HepG2 (cell line): Measurements from ENCODE around the gene AFDN. TPM values are rescaled to one million over a fixed set of nuclear protein-coding genes. Genes with fewer than 3 reads are reported as not detected.

Experiments used
- ATAC-seq: fragments of 200-7000 bp; cut with Tn5 transposase; 3 replicates; pipeline ENCODE4 v1.9.1; 2020; ENCODE audit warnings: mild to moderate bottlenecking, moderate library complexity
- BruUV-seq: library from RNA; stranded (reverse); fragments of 400-500 nt; replicated peaks from 2 replicates; lab custom pipeline; 2021; lab: Mats Ljungman, UMichigan
- CTCF ChIA-PET: fragments of 300-600 bp; formaldehyde crosslinking; extraction: SDS; loops from one replicate; lab custom pipeline; 2021; ENCODE audit warnings: low total read pairs, inconsistent platforms, low intra/inter-chr PET ratio; lab: Yijun Ruan, JAX
- POLR2A ChIA-PET: fragments of 350-600 bp; sonication (Branson Sonifier 250); formaldehyde crosslinking; loops from one replicate; lab custom pipeline; 2020; ENCODE audit warnings: antibody characterized with exemption, inconsistent platforms; lab: Yijun Ruan, JAX
- DNase-seq: peaks from one replicate; pipeline ENCODE4 v3.0.0-alpha.2; 2015; ENCODE audit warnings: low spot score
- FAIRE-seq: peaks from 3 replicates; lab custom pipeline; 2011; peaks lifted over from hg19 to GRCh38; lab: Jason Lieb, UNC
- H2AFZ ChIP-seq: one replicate; pipeline ENCODE4 v1.6.1; 2011; ENCODE audit warnings: low read length, inconsistent platforms
- H3K27ac ChIP-seq: fragments of 300-600 bp; 3 replicates; pipeline ENCODE4 v1.8.0; 2011; ENCODE audit warnings: mixed run types, mild to moderate bottlenecking, mixed read lengths, low read length, inconsistent platforms; ENCODE audit not compliant: insufficient read depth; ENCODE audit errors: extremely low read length
- H3K27me3 ChIP-seq, 2 experiments: fragments of 200-600 bp in 1 of 2; 2 replicates in 1 of 2; 3 replicates in 1 of 2; pipeline versions ENCODE4 v1.6.0 to v1.8.0; 2011; ENCODE audit warnings: low read length in 2 of 2, mild to moderate bottlenecking in 2 of 2, moderate library complexity in 2 of 2, inconsistent platforms in 1 of 2; ENCODE audit not compliant: insufficient read depth in 2 of 2, control insufficient read depth in 1 of 2
- H3K36me3 ChIP-seq, 2 experiments: fragments of 200-600 bp in 1 of 2; replicated peaks in 1 of 2; 2 replicates in 1 of 2; 3 replicates in 1 of 2; pipeline versions ENCODE4 v1.5.1 to v1.8.0; 2011; ENCODE audit warnings: low read length in 2 of 2, inconsistent platforms in 1 of 2; ENCODE audit not compliant: insufficient read depth in 2 of 2, control insufficient read depth in 1 of 2
- H3K4me1 ChIP-seq: 2 replicates; pipeline ENCODE4 v1.5.1; 2012; ENCODE audit warnings: low read length, inconsistent platforms; ENCODE audit not compliant: insufficient read depth
- H3K4me2 ChIP-seq: 2 replicates; pipeline ENCODE4 v1.6.0; 2011; ENCODE audit warnings: low read depth, low read length, inconsistent platforms
- H3K4me3 ChIP-seq, 3 experiments: fragments of 200-600 bp in 1 of 3; sonication (generic), shearing (Covaris generic) in 1 of 3; replicated peaks in 1 of 3; 2 replicates each; pipeline ENCODE4 v1.5.1; 2011 to 2016; ENCODE audit warnings: low read length in 3 of 3, inconsistent platforms in 2 of 3, low read depth in 2 of 3, mild to moderate bottlenecking in 2 of 3, control low read depth in 1 of 3, mixed read lengths in 1 of 3; ENCODE audit not compliant: insufficient read depth in 1 of 3
- H3K79me2 ChIP-seq: one replicate; pipeline ENCODE4 v1.6.1; 2011; ENCODE audit warnings: low read length, inconsistent platforms; ENCODE audit not compliant: insufficient read depth
- H3K9ac ChIP-seq: 2 replicates; pipeline ENCODE4 v1.6.0; 2011; ENCODE audit warnings: mild to moderate bottlenecking, low read depth, low read length, inconsistent platforms; ENCODE audit not compliant: insufficient read depth
- H3K9me3 ChIP-seq: 2 replicates; pipeline ENCODE4 v1.5.1; 2012; ENCODE audit warnings: mild to moderate bottlenecking, low read length
- H4K20me1 ChIP-seq: 2 replicates; pipeline ENCODE4 v1.6.0; 2011; ENCODE audit warnings: inconsistent platforms, mild to moderate bottlenecking, low read length, moderate library complexity; ENCODE audit not compliant: insufficient read depth
- CREM ChIP-seq, 2 experiments: sonication (generic) in 1 of 2; formaldehyde crosslinking in 1 of 2; IDR thresholded peaks; 2 replicates each; pipeline versions ENCODE4 v1.4.0 to v1.6.1; 2016 to 2020; ENCODE audit warnings: antibody characterized with exemption in 1 of 2, mild to moderate bottlenecking in 1 of 2, missing genetic modification reagents in 1 of 2
- GPN1 ChIP-seq: sonication (generic); formaldehyde crosslinking; IDR thresholded peaks from 2 replicates; pipeline ENCODE4 v1.5.1; 2020; ENCODE audit warnings: missing genetic modification reagents, borderline replicate concordance
- MEIS2 ChIP-seq: sonication (generic); formaldehyde crosslinking; IDR thresholded peaks from 2 replicates; pipeline ENCODE4 v1.9.0; 2021; ENCODE audit warnings: mild to moderate bottlenecking, missing genetic modification reagents
- PLSCR1 ChIP-seq: sonication (generic); formaldehyde crosslinking; IDR thresholded peaks from 2 replicates; pipeline ENCODE4 v1.5.0; 2020; ENCODE audit warnings: missing genetic modification reagents, mild to moderate bottlenecking, borderline replicate concordance
- STAT5B ChIP-seq: sonication (generic); formaldehyde crosslinking; IDR thresholded peaks from 2 replicates; pipeline ENCODE4 v1.4.0; 2020; ENCODE audit warnings: missing genetic modification reagents
- TEAD3 ChIP-seq: optimal IDR thresholded peaks from 2 replicates; pipeline ENCODE3; 2016; ENCODE audit warnings: borderline replicate concordance
- ZBTB44 ChIP-seq: sonication (generic); formaldehyde crosslinking; IDR thresholded peaks from 2 replicates; pipeline ENCODE4 v1.4.0; 2020; ENCODE audit warnings: missing genetic modification reagents
- ZNF143 ChIP-seq: sonication (generic); formaldehyde crosslinking; IDR thresholded peaks from 2 replicates; pipeline ENCODE4 v1.4.0; 2020; ENCODE audit warnings: missing genetic modification reagents
- ZNF382 ChIP-seq: sonication (generic); formaldehyde crosslinking; IDR thresholded peaks from 2 replicates; pipeline ENCODE4 v1.5.0; 2020; ENCODE audit warnings: missing genetic modification reagents, mild to moderate bottlenecking, borderline replicate concordance
- ZNF788 ChIP-seq: sonication (generic); formaldehyde crosslinking; IDR thresholded peaks from 2 replicates; pipeline ENCODE4 v1.5.0; 2020; ENCODE audit warnings: mild to moderate bottlenecking, missing genetic modification reagents, borderline replicate concordance
- WGBS: methylation state at CpG from one replicate; pipeline ENCODE4 v1.1.6; 2017; ENCODE audit warnings: low lambda C conversion rate; 5-methylcytosine and 5-hydroxymethylcytosine counted together
- in situ Hi-C: cut with HindIII; loops from 2 replicates; pipeline ENCODE4 v1.10.0; 2017; ENCODE audit warnings: low pct_unique_long_range_greater_than_20kb; ENCODE audit not compliant: extremely low pct_ligation_motif_present
- intact Hi-C: fragments of 100-400 bp; cut with micrococcal nuclease; formaldehyde crosslinking; loops from one replicate; pipeline ENCODE4 v1.10.0; 2022; ENCODE audit not compliant: unreplicated experiment
- polyA plus RNA-seq, 8 experiments: library from polyadenylated mRNA; depleted of rRNA in 3 of 8; stranded (reverse) in 7 of 8; unstranded in 1 of 8; fragments of >200 nt; fragmentation: Illumina TruSeq in 4 of 8; extraction: Trizol in 4 of 8; gene quantifications; 2 replicates each; pipeline versions ENCODE4 v1.2.1 to v1.2.3, GENCODE V29; 2011 to 2016; ENCODE audit warnings: low read depth in 4 of 8, missing spikeins in 1 of 8, mixed read lengths in 1 of 8; ENCODE audit not compliant: insufficient read depth in 1 of 8
- total RNA-seq, 5 experiments: library from RNA; depleted of rRNA; stranded (reverse); fragments of >200 nt; fragmentation: Illumina TruSeq; extraction: Trizol; gene quantifications; 2 replicates each; pipeline ENCODE4 v1.2.3, GENCODE V29; 2016; ENCODE audit warnings: low read depth in 1 of 5
- TF ChIP-seq, protein P1 (sequence below): sonication (generic); formaldehyde crosslinking; IDR thresholded peaks from 2 replicates; pipeline ENCODE4 v1.4.0; 2020; ENCODE audit warnings: missing genetic modification reagents; ENCODE audit errors: not compliant biosample characterization
- TF ChIP-seq, protein P2 (sequence below): sonication (generic); formaldehyde crosslinking; IDR thresholded peaks from 2 replicates; pipeline ENCODE4 v1.9.0; 2022; ENCODE audit warnings: missing genetic modification reagents, mild to moderate bottlenecking, borderline replicate concordance
- TF ChIP-seq, protein P3 (sequence below): sonication (generic); formaldehyde crosslinking; IDR thresholded peaks from 2 replicates; pipeline ENCODE4 v1.5.0; 2020; ENCODE audit warnings: mild to moderate bottlenecking, missing genetic modification reagents, moderate library complexity
- TF ChIP-seq, protein P4 (sequence below): sonication (generic); formaldehyde crosslinking; conservative IDR thresholded peaks from 2 replicates; pipeline ENCODE4 v1.8.1; 2023; ENCODE audit warnings: missing genetic modification reagents

The AFDN gene
- total and polyA plus RNA-seq, 2 of the 13 experiments (the other 11 are each of a cell fraction or from before 2014, with no cell fraction given), result 136 to 151 TPM

DNA sequence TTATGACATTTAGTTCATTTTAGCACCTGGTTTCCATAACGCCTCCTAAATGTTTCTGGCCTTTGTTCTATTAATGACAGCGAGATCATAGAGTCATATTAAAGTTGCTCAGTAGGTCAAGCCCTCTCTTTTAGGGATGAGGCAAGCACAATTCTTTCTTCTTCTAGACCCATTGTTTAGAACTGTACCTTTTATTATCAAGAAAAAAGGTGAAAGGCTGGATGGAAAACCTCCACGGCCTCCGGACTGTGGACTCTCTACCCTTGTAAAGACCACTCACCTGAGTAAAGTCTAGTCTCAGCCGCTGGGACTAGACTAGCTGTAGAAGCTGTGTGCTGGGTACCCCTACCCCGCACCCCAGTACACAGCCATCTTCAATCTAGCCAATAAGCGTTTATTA is 6.0 kb upstream of the AFDN start:
- ATAC-seq (no peak), FAIRE-seq (no peak), DNase-seq (no peak)
- no peak overlapping the region for H3K9ac ChIP-seq
- no peak overlapping the region for H3K4me2 ChIP-seq
- no peaks in the 10 kb centered on the region for H3K79me2 ChIP-seq
- H3K4me3 ChIP-seq, result no peak overlapping the region
- H3K27me3 ChIP-seq, result no peaks in the 10 kb centered on the region
- TF ChIP-seq GPN1 (CRISPR knock-in tag), result no peak
- no peak for TF ChIP-seq MEIS2 (CRISPR knock-in tag)
- TF ChIP-seq CREM (IDR thresholded peaks at IDR 0.05), result no peak
- no peak for TF ChIP-seq CREM (CRISPR knock-in tag; IDR thresholded peaks at IDR 0.05)
- TF ChIP-seq TEAD3 (CRISPR knock-in tag), result no peak
- TF ChIP-seq ZBTB44 (CRISPR knock-in tag), result no peak
- TF ChIP-seq ZNF143 (CRISPR knock-in tag), result no peak
- no peak for TF ChIP-seq ZNF788 (CRISPR knock-in tag)
- no peak for TF ChIP-seq ZNF382 (CRISPR knock-in tag)
- TF ChIP-seq PLSCR1 (CRISPR knock-in tag), result no peak
- TF ChIP-seq, protein P1, sequence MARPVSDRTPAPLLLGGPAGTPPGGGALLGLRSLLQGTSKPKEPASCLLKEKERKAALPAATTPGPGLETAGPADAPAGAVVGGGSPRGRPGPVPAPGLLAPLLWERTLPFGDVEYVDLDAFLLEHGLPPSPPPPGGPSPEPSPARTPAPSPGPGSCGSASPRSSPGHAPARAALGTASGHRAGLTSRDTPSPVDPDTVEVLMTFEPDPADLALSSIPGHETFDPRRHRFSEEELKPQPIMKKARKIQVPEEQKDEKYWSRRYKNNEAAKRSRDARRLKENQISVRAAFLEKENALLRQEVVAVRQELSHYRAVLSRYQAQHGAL (CRISPR knock-in tag), result no peak
- no peak for TF ChIP-seq STAT5B (CRISPR knock-in tag)
- TF ChIP-seq, protein P2, sequence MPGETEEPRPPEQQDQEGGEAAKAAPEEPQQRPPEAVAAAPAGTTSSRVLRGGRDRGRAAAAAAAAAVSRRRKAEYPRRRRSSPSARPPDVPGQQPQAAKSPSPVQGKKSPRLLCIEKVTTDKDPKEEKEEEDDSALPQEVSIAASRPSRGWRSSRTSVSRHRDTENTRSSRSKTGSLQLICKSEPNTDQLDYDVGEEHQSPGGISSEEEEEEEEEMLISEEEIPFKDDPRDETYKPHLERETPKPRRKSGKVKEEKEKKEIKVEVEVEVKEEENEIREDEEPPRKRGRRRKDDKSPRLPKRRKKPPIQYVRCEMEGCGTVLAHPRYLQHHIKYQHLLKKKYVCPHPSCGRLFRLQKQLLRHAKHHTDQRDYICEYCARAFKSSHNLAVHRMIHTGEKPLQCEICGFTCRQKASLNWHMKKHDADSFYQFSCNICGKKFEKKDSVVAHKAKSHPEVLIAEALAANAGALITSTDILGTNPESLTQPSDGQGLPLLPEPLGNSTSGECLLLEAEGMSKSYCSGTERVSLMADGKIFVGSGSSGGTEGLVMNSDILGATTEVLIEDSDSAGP (CRISPR knock-in tag), result no peak
- TF ChIP-seq, protein P3, sequence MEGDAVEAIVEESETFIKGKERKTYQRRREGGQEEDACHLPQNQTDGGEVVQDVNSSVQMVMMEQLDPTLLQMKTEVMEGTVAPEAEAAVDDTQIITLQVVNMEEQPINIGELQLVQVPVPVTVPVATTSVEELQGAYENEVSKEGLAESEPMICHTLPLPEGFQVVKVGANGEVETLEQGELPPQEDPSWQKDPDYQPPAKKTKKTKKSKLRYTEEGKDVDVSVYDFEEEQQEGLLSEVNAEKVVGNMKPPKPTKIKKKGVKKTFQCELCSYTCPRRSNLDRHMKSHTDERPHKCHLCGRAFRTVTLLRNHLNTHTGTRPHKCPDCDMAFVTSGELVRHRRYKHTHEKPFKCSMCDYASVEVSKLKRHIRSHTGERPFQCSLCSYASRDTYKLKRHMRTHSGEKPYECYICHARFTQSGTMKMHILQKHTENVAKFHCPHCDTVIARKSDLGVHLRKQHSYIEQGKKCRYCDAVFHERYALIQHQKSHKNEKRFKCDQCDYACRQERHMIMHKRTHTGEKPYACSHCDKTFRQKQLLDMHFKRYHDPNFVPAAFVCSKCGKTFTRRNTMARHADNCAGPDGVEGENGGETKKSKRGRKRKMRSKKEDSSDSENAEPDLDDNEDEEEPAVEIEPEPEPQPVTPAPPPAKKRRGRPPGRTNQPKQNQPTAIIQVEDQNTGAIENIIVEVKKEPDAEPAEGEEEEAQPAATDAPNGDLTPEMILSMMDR, result no peak
- TF ChIP-seq, protein P4, sequence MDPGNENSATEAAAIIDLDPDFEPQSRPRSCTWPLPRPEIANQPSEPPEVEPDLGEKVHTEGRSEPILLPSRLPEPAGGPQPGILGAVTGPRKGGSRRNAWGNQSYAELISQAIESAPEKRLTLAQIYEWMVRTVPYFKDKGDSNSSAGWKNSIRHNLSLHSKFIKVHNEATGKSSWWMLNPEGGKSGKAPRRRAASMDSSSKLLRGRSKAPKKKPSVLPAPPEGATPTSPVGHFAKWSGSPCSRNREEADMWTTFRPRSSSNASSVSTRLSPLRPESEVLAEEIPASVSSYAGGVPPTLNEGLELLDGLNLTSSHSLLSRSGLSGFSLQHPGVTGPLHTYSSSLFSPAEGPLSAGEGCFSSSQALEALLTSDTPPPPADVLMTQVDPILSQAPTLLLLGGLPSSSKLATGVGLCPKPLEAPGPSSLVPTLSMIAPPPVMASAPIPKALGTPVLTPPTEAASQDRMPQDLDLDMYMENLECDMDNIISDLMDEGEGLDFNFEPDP (CRISPR knock-in tag), result no peak
- no peaks in the 10 kb centered on the region for H3K9me3 ChIP-seq
- BruUV-seq, result no TSS peak
- peaks cover 0 to 10% of the 10 kb centered on the region in 2 experiments; a peak in 2 of 5 replicates for H3K36me3 ChIP-seq
- ChIA-PET CTCF (no interaction called here), POLR2A (no interaction called here)
- 85% methylated on average over 7 of the region's 7 CpGs for WGBS
- in situ Hi-C loops, result no loop called here
- peaks cover 33% of the 10 kb centered on the region for H3K4me1 ChIP-seq
- intact Hi-C loops, result no loop called here
- H4K20me1 ChIP-seq, result no peaks in the 10 kb centered on the region
- no peak overlapping the region for H3K27ac ChIP-seq
- no peak overlapping the region for H2AFZ ChIP-seq
